GM18508 (cell line): Measurements from ENCODE around the gene CAV3.
A peak's percentile ranks its signal among the peaks of the same experiment; 100 is the strongest.

ENCODE experiments used
- ATAC-seq: cut with Tn5 transposase; IDR thresholded peaks from one replicate; pipeline ENCODE4 v1.9.1; 2021; ENCODE audit warnings: moderate number of reproducible peaks; ENCODE audit not compliant: insufficient read depth, unreplicated experiment

Gene CAV3

DNA sequence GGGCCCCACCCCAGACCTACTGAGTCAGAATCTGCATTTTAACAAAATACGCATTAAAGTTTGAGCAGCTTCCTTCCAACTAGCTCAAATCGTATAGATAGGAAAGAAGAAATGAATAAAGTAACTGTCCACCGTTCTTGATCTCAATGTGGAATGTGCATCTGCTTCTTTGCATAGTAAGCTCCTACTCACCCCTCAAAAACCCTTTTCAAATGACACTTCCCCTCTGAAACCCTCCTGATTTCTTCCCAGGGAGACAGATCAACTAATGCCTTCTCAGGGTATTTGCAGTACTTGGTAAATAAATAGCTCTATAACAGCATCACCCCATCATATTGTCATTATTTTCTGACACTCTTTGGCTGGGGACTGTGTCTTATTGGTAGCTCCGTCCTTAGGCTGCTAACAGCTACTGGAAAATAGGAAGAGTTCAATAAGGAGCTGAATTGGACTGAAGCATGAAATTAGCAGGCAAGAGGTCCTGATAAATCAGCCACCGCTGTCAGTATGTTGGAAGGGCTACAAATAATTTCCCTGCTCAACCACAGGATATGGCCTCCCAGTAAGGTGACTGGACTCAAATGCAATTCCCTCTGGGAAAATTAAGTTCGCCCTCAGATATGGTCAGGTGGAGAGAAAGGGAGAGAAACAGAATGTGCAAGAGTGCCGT is 25.6 kb downstream of the CAV3 start:
- ATAC-seq, result no peak

GRCh38 chr3:8760091-8760490 is 26.5 kb downstream of the CAV3 start:
- ATAC-seq, result no peak

GRCh38 chr3:8760506-8760905 is 26.9 kb downstream of the CAV3 start:
- ATAC-seq, result no peak

GRCh38 chr3:8761866-8762265 is 28.3 kb downstream of the CAV3 start:
- no peak for ATAC-seq

DNA sequence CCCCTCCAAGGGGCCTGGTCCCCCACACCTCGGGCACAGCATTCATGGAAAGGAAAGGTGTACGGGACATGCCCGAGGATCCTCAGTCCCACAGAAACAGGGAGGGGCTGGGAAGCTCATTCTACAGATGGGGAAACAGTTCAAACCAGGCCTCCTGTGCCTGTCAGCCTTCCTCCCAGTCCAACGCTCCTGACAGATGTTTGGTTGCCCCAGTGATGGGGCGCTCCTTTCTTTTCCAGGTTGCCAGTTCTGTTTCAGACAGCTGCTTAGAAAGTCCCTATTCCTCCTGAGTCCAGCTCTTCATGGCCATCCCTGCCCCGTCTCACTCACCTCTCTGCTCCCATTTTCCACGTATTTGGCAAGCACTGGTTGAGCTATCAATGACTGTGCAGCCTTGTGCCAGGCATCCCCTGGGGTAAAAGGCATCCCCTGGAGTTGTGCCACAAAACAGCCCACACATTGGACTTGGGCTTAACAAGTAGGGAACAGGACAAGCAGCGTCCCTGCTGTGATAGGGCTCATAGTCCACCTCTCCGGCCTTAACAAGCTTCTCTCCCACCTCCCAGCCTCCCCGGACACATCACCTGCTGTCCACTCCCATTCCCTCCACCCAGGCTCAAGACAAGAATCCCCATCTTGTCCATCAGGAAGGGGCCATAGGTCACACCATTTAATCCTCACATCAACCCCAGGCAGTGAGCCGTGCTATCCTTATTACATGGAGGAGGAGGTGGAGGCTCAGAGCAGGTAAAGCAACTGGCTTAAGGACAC is 29.2 kb downstream of the CAV3 start:
- ATAC-seq, result no peak

- ATAC-seq, result no peak
These were observed 30.9 kb downstream of the CAV3 start for GRCh38 chr3:8764528-8764927.

DNA sequence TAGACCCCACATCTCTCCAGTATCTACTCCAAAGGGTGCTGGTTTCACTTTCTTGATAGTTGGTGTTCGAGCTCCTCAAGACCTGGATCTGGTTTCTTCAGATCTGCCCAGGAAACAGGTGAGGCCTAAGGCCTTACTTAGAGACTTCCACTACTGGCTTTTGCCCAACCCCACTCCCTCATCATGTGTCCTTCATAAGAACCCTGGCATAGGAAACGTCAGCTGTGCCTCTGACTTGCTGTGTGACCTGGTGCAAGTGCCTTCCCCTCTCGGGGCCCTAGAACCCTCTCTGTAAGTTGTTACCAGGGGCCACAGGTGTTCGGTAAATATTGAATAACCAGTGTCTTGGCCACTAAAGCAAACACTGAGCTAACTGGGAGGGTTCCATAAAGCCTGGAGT is 31.9 kb downstream of the CAV3 start:
- ATAC-seq, result no peak

GRCh38 chr3:8766148-8766547 is 32.5 kb downstream of the CAV3 start:
- ATAC-seq, result no peak

DNA sequence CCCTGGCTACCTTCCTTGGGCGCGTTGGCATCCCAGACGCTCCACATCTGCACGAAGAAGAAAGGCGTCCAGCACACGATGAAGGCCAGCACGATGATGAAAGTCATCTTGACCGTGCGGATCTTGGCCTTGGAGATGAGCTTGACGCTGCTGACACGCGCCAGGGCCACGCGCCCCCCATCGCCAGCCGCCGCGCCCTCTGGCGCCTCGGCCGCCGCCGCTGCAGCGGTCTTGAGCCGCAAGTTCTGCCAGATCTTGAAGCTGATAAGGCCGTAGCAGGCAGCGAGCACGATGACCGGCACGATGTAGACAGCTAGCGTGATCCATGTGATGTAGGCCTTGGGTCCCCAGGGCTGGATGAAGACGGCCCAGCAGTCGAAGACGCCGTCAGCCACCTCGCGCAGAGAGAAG is 33.7 kb downstream of the CAV3 start:
- ATAC-seq, result no peak

DNA sequence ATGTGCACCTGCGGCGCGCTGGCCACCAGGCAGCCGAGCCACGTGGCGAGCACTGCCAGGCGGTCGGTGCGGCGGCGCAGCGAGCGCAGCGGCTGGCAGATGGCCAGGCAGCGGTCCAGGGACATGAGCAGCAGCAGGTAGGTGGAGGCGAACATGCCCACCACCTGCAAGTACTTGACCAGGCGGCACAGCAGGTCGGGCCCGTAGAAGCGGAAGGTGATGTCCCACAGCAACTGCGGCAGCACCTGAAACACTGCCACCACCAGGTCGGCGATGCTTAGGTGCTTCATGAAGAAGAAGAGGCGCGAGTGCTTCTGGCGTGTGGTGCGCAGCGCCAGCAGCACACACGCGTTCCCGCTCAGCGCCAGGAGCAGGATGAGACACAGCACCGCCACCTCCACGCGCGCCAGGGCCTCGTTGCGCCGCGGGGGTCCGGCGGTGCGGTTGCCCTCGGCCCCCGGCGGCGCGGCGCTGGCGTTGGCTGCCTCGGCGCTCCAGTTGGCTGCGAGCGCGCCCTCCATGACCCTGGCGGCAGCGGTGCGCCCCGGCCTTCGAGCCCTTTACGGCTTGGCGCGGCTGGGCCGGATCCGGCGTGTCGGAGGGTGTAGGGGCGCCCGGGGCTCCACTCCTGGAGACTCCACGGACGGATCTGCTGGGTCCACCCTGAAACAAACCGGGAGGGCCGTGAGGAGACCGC is 34.2 kb downstream of the CAV3 start:
- ATAC-seq, result peak; percentile 26

GRCh38 chr3:8768364-8769087 is 34.9 kb downstream of the CAV3 start:
- peak; percentile 17 for ATAC-seq

DNA sequence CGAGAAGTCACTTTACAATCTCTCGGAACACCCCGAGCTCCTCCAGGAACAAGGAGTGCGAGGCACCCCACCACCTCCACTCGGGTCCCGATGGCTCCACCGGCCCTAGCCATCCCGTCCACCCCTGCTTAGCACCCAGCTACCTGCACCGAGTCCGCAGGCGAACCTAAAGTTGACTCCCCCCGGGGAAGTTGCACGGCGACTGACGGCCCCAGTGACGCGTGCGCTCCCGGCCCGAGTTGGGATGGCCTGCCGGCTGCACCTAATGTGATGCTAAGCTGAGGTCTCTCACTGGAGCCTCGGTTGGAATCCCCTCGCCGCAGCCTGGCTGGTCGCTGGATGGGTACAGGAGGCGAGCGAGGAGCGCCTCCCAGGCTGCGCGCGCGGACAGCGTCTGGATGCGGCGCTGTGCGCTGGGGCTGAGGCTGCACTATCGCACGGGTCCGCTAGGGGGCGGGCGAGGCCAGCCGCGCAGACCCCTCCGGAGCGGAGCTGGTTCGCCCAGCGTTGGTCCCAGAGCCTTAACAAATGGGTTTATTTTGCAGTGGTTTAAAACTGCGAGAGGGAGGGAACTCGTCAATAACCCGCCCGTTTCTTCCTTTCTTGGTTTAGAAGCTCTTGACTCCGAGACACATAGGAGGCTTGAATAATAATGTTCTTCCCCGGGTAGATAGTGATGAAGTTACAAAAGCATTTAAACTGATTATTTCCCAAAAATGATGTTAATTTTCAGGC is 35.7 kb downstream of the CAV3 start, which contains the start of gene OXTR:
Gene OXTR (minus strand): TSS at position 526 of the 735 bp plus-strand sequence. CDS start 1,426 bp downstream, outside the sequence.
- ATAC-seq, result peak; percentile 66

GRCh38 chr3:8773941-8774542 is 40.4 kb downstream of the CAV3 start:
- ATAC-seq, result no peak

DNA sequence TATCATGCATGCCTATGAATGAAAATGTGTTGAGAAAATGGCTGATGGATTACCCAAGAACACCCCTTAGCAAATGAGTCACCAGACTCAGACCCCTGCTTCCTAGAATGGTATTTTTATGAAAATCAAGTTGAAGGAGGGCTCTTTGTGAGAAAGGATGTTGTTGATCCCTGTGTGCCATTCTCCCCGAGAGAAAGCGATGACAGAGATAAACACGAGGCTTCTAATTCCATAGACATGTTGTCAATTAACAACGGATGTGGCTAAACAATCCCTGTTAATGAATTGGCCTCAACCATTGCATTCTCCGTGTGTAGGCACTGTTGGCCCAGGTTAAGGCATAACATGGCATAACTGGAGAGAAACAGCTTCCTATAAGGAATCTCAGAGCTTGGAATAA is 41.6 kb downstream of the CAV3 start:
- ATAC-seq, result no peak

DNA sequence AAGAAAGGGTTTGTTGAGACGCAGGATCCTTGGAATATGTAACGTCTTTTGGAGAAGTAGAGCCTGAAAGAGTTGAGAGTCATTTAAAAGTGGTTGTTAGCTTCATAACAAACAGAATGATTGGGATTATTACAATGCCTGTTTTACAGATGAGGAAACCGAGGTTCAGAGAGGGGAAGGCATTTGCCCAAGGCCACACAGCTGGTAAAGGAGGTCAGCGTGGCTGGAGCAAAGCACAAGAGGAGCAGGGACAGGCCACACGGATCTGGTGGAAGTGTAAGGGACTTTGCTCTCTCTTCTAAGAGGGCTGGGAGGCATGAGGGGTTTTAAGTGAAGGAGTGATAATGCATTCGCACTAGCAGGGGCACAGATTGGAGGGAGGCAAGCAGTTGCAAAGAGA is 42.0 kb downstream of the CAV3 start:
- no peak for ATAC-seq

DNA sequence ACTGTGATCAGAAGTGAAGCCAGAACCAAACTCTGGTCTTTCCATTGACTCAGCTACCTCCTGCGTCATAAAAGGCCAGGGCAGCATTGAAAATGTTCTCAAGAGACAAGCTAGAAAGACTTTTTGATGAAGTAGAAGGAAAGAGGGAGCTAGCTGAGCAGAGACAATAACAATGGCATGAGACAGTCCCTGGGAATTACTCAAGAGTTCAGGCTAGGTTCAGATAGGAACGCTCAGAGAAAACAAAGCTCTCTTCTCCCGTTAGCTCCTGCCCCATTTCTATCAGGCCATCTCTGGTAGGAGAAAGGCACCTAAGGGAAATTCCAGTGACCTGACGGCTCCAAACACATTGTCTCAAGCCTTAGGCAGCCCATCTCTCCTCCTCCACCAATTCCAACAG is 42.8 kb downstream of the CAV3 start:
- ATAC-seq, result no peak

DNA sequence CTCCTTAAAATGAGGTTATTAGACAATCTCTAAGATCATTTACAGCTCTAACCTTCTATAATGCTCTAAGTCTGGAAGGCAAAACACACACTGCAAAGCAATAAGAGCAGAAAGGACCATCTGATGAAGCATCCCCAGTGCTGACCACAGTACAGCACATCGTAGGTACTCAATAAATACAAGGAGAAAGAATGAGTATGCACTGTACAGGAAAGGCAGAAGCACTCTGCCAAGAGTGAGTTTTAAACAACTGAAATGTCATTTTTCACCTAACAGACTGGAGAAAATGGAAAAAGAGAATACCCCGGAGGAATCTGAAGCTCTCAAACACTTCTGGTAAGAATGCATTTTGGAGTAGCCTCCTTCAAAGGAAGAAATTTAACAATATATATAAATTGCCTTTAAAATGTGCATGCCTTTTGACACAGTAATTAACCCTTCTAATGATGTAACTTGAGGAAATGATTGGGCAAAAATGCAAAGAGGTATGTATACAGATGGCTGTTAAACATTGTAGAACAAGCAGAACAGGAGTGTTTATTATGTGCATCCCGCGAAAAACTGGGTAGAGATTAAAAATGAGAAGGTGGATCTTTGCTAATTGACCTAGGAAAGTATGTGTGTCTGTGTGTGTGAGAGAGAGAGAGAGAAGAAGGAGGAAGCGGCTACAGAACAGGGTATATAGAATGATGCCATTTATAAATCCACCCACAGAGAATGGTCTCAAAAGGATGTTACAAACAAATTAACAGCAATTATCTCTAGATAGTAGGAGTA is 43.8 kb downstream of the CAV3 start:
- ATAC-seq, result no peak

DNA sequence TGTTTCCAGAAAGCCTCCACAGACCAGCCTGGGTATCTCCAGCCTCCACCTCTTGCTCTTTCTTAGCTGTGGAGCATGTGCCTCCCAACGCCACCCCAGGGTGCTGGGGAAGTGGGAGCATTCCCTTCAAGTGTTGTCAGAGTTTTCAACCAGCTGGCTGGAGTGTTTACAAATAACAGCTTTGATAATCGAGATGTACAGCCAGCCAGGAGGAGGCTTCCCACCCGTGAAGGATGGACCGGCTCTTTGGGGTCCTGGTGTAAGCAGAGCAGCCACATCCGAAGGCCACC is 44.3 kb downstream of the CAV3 start:
- no peak for ATAC-seq

GRCh38 chr3:8778475-8778874 is 44.9 kb downstream of the CAV3 start:
- ATAC-seq, result no peak
